HG03469 (cell line): ENCODE measurements around the gene PDE1A.
"Not testable (repeated sequence)": the region's sequence is repeated elsewhere in the genome, so short reads cannot be mapped to it uniquely, and the experiment has no call there.

Experiments
- ATAC-seq: cut with Tn5 transposase; IDR thresholded peaks from one replicate; pipeline ENCODE4 v1.9.1; 2021; ENCODE audit warnings: mild to moderate bottlenecking, moderate library complexity, moderate number of reproducible peaks; ENCODE audit not compliant: unreplicated experiment

The PDE1A gene

DNA sequence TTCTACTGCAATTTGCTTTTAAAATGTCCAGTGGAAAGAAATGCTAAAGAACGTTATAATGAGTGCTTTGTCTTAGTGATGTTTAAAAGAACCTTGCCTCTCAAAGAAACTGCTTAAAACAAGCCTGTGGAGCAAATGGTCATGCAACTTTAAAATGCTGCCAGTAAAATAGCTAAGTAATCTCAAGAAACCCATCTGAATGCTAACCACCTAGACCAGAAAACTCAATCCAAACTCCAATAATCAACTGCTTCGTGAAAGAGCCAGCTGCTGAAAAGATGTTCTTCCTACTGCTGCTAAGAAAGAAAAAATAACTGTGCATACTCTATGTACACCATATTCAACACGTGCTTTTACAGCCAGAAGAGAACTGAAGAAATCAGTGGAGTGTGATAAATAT lies 145.6 kb downstream of the PDE1A start:
- no peak for ATAC-seq

GRCh38 chr2:182280118-182280517 lies 146.7 kb downstream of the PDE1A start:
- ATAC-seq: no peak

- ATAC-seq: not testable (repeated sequence)
Measured at GRCh38 chr2:182276662-182277061, 150.2 kb downstream of the PDE1A start.

GRCh38 chr2:182267971-182268370 lies 158.9 kb downstream of the PDE1A start:
- no peak for ATAC-seq

DNA sequence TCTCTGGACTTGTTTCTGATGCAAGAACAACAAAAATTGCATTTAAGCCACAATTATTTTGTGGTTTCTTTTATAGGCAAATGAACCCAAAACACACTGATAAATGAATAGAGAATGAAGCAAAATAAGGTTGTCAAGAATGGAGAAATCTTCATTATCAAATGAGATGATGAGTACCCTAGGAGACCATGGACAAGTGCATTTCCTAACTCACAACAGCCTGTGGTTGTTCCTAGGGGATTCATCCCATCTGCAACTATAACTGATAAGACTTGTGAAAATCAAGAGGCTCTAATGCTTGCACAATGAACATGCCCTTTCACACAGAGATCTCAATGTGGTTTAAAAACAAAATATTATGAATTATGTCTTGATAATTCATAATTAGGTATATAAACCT lies 159.9 kb downstream of the PDE1A start:
- ATAC-seq: no peak

DNA sequence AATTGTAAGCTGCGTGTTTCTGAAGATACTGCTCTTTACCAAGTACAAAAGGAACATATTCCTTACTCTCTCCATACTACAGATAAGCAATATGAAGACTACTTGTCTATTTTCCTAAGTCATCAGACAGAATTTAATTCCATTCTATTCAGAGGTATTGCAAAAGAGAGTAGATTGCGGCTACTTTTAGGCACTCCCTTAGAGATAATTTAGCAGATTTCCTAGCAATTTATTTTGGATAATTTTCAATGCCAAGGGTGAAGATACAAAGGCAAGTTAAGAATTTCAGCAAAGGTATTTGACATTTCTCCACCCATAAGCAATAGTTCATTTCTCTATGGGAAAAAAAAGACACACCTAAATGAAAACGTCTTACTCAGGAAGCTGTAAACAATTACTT lies 161.1 kb downstream of the PDE1A start:
- ATAC-seq: no peak

DNA sequence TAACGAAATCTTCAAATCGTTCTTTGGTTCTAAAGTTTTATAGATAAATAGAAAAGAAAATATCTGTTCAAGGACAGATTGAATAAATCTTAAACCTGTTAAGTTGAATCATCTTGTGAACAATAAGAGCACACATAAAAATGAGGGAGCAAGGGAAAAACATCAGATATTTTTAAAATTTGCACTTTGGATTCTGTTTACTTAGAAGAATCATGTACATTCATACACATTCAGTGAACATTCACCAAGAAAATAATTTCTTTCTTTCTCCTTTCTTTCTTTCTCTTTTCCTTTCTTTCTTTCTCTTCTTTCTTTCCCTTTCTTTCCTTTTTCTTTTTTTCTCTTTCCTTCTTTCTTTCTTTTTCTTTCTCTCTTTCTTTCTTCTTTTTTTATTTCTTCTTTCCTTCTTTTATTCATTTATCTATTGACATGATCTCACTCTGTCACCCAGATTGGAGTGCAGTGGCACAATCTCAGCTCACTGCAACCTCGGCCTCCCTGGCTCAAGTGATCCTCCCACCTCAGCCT lies 164.9 kb downstream of the PDE1A start:
- ATAC-seq: no peak

GRCh38 chr2:182259629-182260150 lies 167.1 kb downstream of the PDE1A start:
- ATAC-seq: no peak

- no peak for ATAC-seq
Measured at GRCh38 chr2:182252534-182252933, 174.3 kb downstream of the PDE1A start.

DNA sequence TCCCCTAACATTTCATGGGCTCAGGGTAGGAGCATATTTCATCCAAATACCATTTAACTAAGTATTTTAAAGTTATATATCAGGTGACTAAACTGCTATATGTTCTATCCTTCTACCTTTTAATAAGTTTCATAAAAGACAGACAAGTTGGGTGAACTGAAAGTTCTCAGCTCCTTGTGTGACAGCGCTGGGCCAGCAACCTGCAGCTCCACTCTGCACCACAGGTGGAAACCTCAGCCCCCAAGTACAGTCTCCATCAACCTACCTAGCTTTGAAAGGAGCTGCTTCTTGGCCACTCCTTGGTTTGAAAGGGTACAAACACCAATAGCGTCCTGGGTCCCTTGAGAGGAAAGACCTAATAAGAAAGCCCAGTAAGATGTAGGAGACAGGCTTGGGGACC lies 177.9 kb downstream of the PDE1A start:
- no peak for ATAC-seq

- ATAC-seq: no peak
Measured at GRCh38 chr2:182248362-182248761, 178.5 kb downstream of the PDE1A start.

DNA sequence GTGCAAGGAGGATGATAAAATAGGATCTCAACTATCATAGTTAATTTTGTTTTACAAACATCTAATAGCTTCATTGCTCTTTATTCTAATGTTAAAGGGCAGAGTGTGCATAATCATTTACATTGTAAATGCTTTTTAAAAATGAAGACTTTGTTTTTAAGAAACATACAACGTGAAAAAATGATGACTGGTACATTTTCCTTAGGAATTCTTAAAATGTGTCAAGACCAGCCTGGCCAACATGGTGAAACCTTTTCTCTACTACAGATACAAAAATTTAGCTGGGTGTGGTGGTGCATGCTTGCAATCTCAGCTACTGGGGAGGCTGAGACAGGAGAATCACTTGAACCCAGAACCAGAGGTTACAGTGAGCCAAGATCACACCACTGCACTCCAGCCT lies 179.0 kb downstream of the PDE1A start:
- no peak for ATAC-seq

DNA sequence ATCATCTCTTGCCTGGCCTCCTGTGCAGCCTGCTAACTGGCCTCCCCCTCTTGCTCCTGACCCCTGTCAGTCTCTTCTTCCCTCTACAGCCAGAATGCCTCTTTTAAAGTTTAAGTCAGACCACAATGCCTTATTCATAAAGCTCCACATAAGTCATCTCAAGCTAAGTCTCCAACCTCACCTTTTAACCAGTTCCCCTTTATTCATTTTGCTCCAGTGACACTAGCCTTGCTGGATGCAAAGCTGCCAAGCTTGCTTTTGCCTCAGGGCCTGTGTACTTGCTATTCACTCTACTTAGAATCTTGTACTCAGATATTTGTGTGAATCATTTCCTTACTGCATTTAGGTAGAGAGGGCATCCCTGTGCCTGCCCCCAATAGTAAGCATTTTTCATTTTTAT lies 180.9 kb downstream of the PDE1A start:
- ATAC-seq: peak; percentile 74

DNA sequence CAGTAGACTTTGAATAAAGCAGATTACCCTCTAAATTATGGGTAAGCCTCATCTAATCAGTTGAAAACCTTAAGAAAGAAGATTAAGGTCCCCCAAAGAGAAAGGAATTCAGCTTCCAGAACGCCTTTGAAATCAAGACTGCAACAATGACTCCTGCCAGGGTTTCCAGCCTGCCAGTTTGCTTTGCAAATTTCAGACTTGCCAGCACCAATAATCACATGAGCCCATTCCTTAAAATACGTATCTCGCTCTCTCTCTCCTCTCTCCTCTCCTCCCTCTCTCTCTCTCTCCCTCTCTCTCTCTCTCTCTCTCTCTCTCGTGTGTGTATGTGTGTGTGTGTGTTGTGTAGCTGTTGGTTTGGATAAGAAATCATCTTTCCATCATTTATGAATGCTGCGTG lies 184.2 kb downstream of the PDE1A start:
- ATAC-seq: no peak

- no peak for ATAC-seq
Measured at GRCh38 chr2:182241936-182242335, 184.9 kb downstream of the PDE1A start.

DNA sequence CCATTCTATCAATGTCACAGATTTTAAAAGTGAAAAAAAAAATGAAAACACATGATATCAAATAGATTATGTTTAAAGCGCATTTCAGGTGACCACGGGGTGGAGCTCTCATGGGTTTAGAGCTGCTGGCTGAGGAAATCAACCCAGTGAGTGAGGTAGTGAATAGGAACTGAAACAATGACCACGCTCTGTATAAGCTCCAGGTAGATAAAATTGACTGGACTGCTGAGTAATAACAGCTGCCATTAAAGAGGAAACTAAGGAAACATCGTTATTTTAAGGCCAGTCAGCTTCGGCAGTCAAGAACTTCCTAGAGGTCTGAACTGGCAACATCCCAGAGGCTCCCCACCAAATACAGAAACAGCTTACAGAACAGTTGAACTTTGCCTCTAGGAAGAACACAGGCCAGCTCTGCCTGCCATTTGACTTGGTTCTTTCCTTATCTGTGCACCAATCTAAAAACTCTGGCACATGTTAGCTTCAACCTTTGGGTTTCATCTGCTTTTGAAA lies 185.9 kb downstream of the PDE1A start:
- peak; percentile 100 for ATAC-seq

GRCh38 chr2:182230561-182230960 lies 196.3 kb downstream of the PDE1A start:
- ATAC-seq: no peak

DNA sequence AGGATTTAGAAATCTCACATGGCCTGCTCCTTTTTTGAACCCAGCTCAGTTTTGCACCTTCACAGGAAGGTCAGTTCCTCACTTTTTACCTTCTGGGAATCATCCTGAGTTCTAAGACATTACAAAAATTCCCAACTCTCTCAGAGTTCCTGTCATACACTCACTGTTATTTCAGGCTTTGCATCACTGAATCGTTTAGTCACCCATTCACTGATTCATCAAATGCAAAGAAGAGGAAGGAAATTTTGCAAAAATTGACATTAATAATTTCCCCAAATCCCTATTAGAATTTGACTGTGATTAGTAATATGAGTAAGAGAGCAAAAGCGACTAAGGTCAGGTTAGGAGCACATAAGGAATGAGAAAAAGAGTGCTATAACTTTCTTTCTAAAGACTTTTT lies 197.5 kb downstream of the PDE1A start:
- ATAC-seq: no peak

DNA sequence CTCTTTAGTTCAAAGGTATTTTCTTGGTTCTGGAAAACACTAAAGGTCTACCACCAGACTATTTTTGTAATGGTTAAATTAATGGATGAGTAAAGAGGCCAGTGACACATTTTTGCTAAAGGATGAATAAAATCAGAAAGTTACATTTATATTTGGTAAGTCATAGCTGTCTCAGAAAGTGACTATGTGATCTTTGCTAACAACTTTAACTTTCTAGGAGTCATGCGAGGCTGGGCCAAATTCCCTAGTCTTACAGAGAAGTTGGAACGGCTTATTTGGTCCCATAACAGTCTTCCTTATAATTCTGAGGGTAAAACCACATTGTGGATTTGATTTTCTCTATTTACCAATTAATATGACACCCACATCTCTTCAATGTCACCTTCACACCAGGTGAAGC lies 198.1 kb downstream of the PDE1A start:
- no peak for ATAC-seq

- no peak for ATAC-seq
Measured at GRCh38 chr2:182228073-182228473, 198.8 kb downstream of the PDE1A start.

DNA sequence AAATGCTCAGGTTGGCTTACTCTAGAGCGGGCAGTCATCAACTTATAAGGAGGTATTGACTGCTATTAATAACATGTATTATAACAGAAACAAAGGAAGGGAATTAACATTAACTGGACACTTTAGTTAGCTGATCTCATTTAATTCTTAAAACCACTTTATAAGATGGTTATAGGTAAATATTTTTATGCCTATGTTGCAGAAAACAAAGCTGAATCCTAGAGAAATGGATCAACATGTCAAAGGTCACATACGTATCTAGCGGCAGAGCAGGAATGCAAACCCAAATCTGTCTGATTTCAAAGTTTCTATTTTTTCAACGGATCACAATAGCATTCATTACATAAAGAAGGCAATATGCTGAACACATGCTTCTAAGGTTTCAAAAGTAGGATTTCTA lies 200.0 kb downstream of the PDE1A start:
- no peak for ATAC-seq

DNA sequence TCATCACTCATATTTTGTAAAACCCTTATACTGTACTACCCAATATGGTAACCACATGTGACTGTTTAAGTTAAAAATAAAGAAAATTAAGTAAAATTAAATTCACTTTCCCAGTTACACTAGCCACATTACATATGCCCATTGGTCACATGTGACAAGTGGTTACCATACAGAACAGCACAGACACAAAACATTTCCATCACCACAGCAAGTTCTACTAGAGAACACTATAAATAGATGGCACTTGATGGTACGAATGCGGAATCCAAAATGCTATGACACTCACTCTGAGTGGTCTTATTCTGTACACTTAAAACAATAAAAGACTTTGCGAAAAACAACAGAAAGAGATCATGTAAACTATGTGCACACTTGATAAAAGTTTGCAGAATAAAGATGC lies 202.2 kb downstream of the PDE1A start:
- no peak for ATAC-seq

- ATAC-seq: no peak
Measured at GRCh38 chr2:182220998-182221397, 205.8 kb downstream of the PDE1A start.
